Measurements from ENCODE around the gene OTUB1.
"Not testable (repeated sequence)": the region's sequence is repeated elsewhere in the genome, so short reads cannot be mapped to it uniquely, and the experiment has no call there.

Gene OTUB1

GRCh38 chr11:64026575-64027205 is 40.5 kb downstream of the OTUB1 start:
- DNase-seq, result no peak

GRCh38 chr11:64027651-64028397 is 41.6 kb downstream of the OTUB1 start:
- DNase-seq, result no peak

DNA sequence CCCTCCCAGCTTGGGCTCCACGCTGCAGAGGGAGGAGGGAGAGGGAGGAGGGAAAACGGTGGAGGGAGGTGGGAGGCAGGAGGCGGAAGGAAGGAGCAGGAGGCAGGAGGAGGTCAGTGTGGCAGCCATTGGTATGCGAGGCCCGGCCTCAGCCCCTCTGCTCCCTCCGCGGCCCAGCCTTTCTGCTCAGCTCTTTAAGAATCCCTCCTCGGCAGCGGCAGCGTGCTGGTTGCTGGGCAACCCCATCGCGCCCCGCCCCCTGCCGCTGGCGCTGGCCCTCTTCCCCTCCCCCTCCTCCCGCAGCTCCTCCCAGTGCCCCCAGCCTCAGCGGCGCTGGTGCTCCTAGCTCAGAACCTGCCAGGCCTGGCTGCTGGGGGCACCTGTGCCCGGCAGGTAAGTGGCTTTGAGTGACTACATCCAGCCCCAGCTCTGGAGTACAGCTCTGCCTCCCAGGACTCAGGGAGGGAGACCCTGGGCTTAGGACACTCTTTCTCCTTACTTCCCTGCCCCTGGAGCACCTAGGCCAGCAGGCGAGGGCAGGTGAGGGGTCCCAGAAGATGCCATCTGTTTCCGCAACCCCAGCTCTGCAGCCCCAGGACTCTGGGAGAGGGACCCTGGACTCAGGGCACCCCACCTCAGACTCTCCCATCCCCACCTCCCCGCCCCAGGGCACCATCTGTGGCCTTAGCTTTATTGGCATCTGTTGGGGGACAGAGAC is 42.3 kb downstream of the OTUB1 start:
- DNase-seq, result no peak

GRCh38 chr11:64029773-64030172 is 43.5 kb downstream of the OTUB1 start:
- DNase-seq, result no peak

GRCh38 chr11:64031001-64031400 is 44.8 kb downstream of the OTUB1 start:
- no peak for DNase-seq

GRCh38 chr11:64032050-64032449 is 45.8 kb downstream of the OTUB1 start:
- DNase-seq, result no peak

DNA sequence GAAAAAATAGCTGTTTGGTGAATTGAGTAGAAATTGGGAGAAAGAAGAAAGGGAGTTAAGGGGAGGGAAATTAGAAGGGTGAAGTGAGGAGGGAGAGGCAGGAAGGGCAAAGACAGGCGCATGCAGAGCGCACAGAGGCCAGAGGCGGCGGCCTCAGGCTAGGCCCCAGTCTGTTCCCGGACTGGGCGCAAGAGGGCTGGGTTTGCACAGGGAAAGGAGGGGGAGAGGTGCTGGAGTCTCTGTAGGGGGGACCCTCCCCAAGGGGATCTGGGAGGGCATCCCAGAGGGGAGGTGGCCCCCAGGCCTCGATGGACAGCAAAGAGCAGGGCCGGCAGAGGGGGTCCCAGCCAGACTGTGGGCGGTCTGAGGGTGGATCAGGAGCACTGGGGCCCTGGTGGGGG is 48.2 kb downstream of the OTUB1 start:
- no peak for DNase-seq

DNA sequence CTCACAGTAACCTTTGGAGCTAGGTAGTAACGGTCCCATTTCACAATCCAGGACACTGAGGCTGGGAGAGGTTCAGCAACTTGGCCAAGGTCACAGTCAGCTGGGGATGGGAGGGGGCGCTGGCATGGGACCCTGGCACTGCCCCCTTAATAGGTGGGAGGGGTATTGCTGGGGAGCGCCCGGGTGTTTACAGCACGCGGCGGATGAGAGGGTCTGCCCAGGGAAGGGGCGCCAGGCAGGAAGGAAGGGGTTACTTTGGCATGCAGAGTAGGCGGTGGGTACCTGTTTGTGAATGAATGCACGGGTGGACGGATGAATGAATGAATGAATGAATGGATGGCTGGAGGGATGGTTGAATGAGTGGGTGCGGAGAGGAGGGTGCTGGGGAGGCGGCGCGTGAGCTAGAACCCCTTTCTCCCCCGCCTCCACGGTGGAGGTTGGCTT is 48.9 kb downstream of the OTUB1 start:
- DNase-seq, result no peak

DNA sequence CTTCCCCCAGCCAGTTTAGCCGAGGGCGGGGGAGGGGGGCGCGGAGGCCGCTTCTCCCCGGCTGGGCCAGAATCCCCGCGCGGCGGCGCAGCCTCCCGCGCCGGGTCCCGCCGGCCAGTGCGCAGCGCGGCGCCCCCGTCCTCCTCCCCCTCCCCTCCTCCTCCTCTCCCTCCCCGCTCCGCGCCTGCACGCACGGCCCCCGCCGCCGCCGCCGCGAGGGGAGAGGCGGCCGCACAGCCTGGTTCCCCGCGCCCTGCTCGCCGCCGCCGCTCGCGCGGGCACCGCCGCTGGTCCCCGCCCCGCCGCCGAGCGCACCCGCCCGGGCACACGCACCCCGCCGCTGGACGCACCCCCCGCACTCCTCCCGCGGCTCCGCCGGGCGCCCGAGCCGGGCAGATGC is 49.3 kb downstream of the OTUB1 start, which contains the start of gene FLRT1:
Gene FLRT1, plus strand, starts transcription at position 356 of the 400 bp plus-strand sequence. CDS start 80,337 bp downstream, outside the sequence.
- no peak for DNase-seq

GRCh38 chr11:64036087-64037026 is 50.1 kb downstream of the OTUB1 start:
- DNase-seq, result no peak

- DNase-seq, result no peak
Measured at GRCh38 chr11:64037027-64037634, 50.9 kb downstream of the OTUB1 start.

DNA sequence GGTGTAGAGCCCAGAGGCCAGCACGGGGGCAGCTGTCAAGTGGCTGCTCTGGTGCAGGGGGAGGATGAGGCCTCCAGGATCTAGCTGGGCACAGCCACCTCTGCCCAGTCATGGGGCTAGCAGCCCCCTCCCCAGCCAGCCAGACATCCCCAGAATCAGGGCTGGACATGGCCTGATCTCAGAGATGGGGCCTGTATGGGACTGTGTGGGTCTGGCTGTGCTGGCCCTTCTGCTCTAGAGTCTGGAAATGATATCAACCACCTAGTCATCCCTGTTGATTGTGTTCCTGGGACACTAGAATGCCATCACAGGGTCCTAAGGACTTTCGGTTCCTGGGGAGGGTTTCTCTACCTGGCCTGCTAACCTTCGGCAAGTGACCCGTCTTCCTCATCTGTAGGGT is 52.3 kb downstream of the OTUB1 start:
- no peak for DNase-seq

GRCh38 chr11:64039012-64039665 is 52.9 kb downstream of the OTUB1 start:
- no peak for DNase-seq

GRCh38 chr11:64040684-64041322 is 54.6 kb downstream of the OTUB1 start:
- no peak for DNase-seq

DNA sequence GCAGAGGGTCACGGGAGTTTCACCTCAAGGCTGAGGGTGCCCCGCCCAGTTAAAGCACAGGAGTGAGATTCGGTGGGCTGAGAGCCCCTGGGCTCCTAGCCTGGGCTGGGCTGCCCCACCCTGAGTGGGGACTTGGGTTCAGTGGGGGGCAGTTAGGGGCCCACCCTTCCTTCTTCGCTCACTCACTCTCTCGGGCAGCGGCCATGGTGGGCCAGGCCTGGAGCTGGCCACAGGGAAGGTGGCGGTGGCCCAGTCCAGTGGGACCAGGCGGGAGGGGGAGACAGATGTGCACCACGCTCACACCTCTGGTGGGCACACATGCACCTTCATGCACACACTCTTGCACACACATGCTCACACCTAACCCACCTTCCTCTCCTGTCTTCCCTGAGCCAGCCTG is 55.6 kb downstream of the OTUB1 start:
- no peak for DNase-seq

GRCh38 chr11:64042301-64042700 is 56.1 kb downstream of the OTUB1 start:
- no peak for DNase-seq

- no peak for DNase-seq
Measured at GRCh38 chr11:64043545-64043944, 57.3 kb downstream of the OTUB1 start.

DNA sequence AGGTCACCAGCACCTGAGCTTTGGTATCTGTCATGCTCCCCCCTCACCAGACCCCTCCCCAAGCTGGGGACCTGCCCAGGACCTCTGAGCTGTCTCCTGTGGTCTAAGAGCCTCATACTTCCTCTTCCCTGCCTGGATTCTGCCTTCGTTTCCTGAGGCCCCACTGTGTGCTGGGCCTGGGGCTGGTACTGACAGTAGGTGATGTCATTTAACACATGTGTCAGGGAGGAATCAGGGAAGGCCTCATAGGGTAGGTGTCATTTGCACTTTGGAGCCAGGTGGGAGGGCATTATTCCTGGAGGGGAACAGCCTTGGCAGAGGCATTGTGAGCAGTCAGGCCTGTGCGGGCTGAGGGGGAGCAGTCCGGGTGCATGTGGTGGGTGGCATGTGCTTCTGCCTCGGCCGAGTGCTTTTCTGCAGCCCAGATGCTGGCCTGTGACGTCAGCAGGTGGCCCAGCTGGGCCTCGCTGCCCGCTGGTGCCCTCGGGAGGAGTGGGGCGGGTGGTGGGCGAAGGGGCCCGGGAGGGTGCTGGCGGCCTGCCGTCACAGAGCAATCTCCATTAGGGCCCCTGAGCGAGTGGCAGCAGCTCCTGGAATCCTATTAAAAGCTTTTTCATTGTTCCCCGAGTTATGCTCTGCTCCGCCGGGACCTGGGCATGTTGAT is 58.6 kb downstream of the OTUB1 start:
- no peak for DNase-seq

GRCh38 chr11:64045700-64046099 is 59.5 kb downstream of the OTUB1 start:
- DNase-seq, result no peak

GRCh38 chr11:64047373-64047772 is 61.1 kb downstream of the OTUB1 start:
- not testable (repeated sequence) for DNase-seq
